ENCODE data around the gene MARCHF11. TPM values are rescaled to one million over a fixed set of nuclear protein-coding genes. Genes with fewer than 3 reads are reported as not detected.

The MARCHF11 gene
- total and polyA plus RNA-seq, 2 of the 4 experiments (the other 2 are of a cell fraction) = not detected

GRCh38 chr5:16152601-16153568 is 26.7 kb downstream of the MARCHF11 start (continued):
- no peak for TF ChIP-seq MAFK (IDR thresholded peaks at IDR 0.05; ENCODE audit: low read depth, low read length)

- Histone ChIP-seq H2BK120ac (ENCODE audit: low read depth, low read length) (no peak overlapping the region), H3K4me1 (ENCODE audit: control insufficient read depth, insufficient read depth, low read length) (no peaks in the 10 kb centered on the region), H2BK20ac (ENCODE audit: low read depth, low read length) (no peak overlapping the region), H2BK5ac (ENCODE audit: low read depth, low read length, poor library complexity, severe bottlenecking) (no peak overlapping the region), H3K18ac (ENCODE audit: low read depth, low read length) (no peak overlapping the region), H2AFZ (replicated peaks; ENCODE audit: low read length, poor library complexity) (no peak overlapping the region), H3K9me1 (ENCODE audit: insufficient read depth, low read length) (no peaks in the 10 kb centered on the region), H3K4me2 (ENCODE audit: low read depth, low read length) (no peak overlapping the region), H2AK5ac (ENCODE audit: low read depth, low read length) (no peak overlapping the region), H3K23ac (ENCODE audit: low read depth, low read length) (no peak overlapping the region), H3K14ac (replicated peaks; ENCODE audit: low read depth, low read length) (no peak overlapping the region), H4K91ac (ENCODE audit: insufficient read depth, low read depth, low read length) (no peak overlapping the region), H3K4me3 (ENCODE audit: insufficient read depth, low read depth, low read length) (no peak overlapping the region), H3K27ac (ENCODE audit: insufficient read depth, low read length) (no peak overlapping the region), H4K20me1 (ENCODE audit: insufficient read depth, low read length) (no peaks in the 10 kb centered on the region), H3K36me3 (ENCODE audit: control insufficient read depth, insufficient read depth, low read length) (no peaks in the 10 kb centered on the region), H3K9me3 (ENCODE audit: control insufficient read depth, insufficient read depth, low read length) (no peaks in the 10 kb centered on the region), H4K8ac (ENCODE audit: low read depth in 2 of 2, low read length in 2 of 2) (no peak overlapping the region), H2AK9ac (replicated peaks; ENCODE audit: low read depth, low read length, poor library complexity) (no peak overlapping the region), H3K27me3 (ENCODE audit: control insufficient read depth, insufficient read depth, low read length) (no peaks in the 10 kb centered on the region), H4K5ac (ENCODE audit: low read depth, low read length) (no peak overlapping the region), H3K4ac (ENCODE audit: low read depth, low read length) (no peak overlapping the region), H3K9ac (ENCODE audit: low read depth, low read length) (no peak overlapping the region), H3K79me1 (ENCODE audit: low read depth in 1 of 2, low read length in 2 of 2) (no peaks in the 10 kb centered on the region), H2BK15ac (ENCODE audit: low read depth, low read length) (no peak overlapping the region), H3K56ac (ENCODE audit: extremely low read depth, insufficient read depth, low read length) (no peak overlapping the region)
- CTCF ChIA-PET = no interaction called here
- intact Hi-C loops (cut with micrococcal nuclease) = no loop called here
- WGBS, 2 experiments (ENCODE audit: extremely low coverage in 2 of 2, insufficient read length in 1 of 2) = no CpG with 5 or more reads among the region's 3 CpGs
- dilution Hi-C loops (cut with HindIII; ENCODE audit: low sequenced_read_pairs, unreplicated experiment) = no loop called here
- BruUV-seq (replicated peaks) = no TSS peak
- in situ Hi-C loops (cut with MboI; ENCODE audit: low sequenced_read_pairs) = no loop called here
- POLR2A ChIA-PET (ENCODE audit: unreplicated experiment) = no interaction called here
- ATAC-seq (ENCODE audit: low read depth) = no peak
- no peak for TF ChIP-seq MAZ (IDR thresholded peaks at IDR 0.05; ENCODE audit: borderline replicate concordance, low read depth, low read length)
- TF ChIP-seq SMC3 (IDR thresholded peaks at IDR 0.05; ENCODE audit: low read depth, low read length) = no peak
- no peak for TF ChIP-seq RCOR1 (IDR thresholded peaks at IDR 0.05; ENCODE audit: insufficient replicate concordance, low read length)
- TF ChIP-seq ELK1 (IDR thresholded peaks at IDR 0.05; ENCODE audit: borderline replicate concordance, low read depth, low read length) = no peak
- TF ChIP-seq CEBPB (IDR thresholded peaks at IDR 0.05; ENCODE audit: low read depth, low read length) = no peak
- TF ChIP-seq MAFK (IDR thresholded peaks at IDR 0.05; ENCODE audit: low read depth, low read length) = no peak
- TF ChIP-seq RFX5 (IDR thresholded peaks at IDR 0.05; ENCODE audit: low read depth, low read length) = no peak
- no peak for TF ChIP-seq POLR2A (IDR thresholded peaks at IDR 0.05; ENCODE audit: low read depth, low read length)
- DNase-seq = no peak
Measured at GRCh38 chr5:16149621-16150020, 30.0 kb downstream of the MARCHF11 start.
